GM15510 (cell line): Measurements from ENCODE around the gene ALKBH3.

Experiments used
- POLR2A ChIP-seq: IDR thresholded peaks from 3 replicates; pipeline ENCODE4 v1.6.1; 2011; ENCODE audit warnings: borderline replicate concordance; ENCODE audit not compliant: insufficient read length; ENCODE audit errors: extremely low read depth

The ALKBH3 gene

GRCh38 chr11:43907028-43907975 lies 26.7 kb downstream of the ALKBH3 start:
- no peak for TF ChIP-seq POLR2A

DNA sequence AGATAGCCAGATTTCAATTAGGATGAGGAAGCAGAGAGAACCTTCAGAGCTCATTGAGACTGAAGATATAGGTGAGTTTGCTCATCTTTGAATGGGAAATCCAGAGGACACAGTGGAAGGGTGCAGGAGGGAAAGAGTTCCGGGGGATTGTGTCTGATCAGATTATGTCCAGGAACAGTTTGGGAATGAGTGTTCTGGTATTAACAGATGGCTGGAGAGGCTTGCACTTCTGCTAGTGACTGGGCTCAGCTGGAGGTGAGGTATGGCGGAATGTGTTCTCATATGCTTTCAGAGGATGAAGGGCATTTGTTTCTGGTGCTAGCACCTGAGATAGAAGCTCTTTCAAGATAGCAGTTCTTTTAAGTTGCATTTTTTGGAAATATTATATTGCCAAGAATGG lies 27.6 kb downstream of the ALKBH3 start:
- no peak for TF ChIP-seq POLR2A

DNA sequence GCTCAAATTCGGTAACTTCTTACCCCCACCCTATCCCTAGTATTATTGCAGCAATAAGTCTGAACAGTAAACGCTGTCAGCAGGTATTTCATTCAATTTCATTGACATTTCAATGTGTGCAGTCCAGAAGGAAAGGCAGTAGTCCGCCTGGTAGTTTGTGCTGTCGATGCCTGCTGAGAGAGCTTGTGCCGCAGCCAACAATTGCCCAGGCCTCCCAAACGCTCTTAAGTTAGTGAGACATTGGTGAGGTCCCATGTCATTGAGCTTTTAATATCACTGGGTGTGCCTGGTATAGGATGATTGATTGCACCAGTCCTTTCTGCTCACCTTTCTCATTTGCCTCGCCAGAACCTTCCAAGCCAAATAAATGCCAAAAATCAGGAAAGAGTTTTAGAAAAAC lies 28.1 kb downstream of the ALKBH3 start:
- no peak for TF ChIP-seq POLR2A

GRCh38 chr11:43913829-43914380 lies 33.3 kb downstream of the ALKBH3 start:
- no peak for TF ChIP-seq POLR2A

- no peak for TF ChIP-seq POLR2A
Measured at GRCh38 chr11:43914466-43914865, 33.8 kb downstream of the ALKBH3 start.

- TF ChIP-seq POLR2A: no peak
Measured at GRCh38 chr11:43916621-43917020, 36.0 kb downstream of the ALKBH3 start.

DNA sequence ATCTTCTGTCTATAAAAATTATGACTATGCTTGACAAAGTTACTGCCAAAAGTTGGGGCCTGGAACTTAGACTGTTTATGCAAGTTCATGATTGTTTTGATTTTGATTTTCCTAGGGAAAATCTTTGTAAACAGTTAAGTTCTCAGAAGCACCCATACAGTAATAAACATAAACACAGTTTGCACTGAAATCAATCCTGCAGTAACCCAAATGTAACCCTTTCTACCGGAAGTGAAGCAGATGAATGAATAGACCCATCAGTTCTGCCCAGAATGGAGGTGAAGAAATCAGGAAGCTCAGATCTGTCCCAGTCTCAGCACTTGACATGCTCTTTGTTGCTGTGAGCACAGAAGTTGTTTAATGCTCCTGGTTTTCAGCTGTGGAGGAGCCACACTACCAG lies 37.2 kb downstream of the ALKBH3 start:
- TF ChIP-seq POLR2A: no peak

DNA sequence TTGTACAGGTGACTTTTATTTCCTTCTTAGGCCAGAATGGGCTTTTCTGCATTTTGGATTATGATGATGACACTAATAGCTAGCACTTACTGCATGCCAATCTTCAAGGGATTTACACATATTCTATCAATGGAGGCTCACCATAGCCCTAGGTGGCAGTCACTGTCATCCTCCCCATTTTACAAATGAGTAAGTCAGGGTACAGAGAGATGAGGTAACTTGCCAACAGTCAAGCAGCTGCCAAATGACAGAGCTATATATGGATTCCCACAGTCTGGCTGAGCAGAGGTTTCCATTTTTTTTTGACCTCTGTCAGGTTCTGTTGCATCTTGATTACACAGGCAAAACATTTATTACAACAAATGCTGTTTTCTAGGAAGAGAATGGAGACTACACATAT lies 38.0 kb downstream of the ALKBH3 start:
- no peak for TF ChIP-seq POLR2A

- TF ChIP-seq POLR2A: no peak
Measured at GRCh38 chr11:43919852-43920597, 39.4 kb downstream of the ALKBH3 start.

DNA sequence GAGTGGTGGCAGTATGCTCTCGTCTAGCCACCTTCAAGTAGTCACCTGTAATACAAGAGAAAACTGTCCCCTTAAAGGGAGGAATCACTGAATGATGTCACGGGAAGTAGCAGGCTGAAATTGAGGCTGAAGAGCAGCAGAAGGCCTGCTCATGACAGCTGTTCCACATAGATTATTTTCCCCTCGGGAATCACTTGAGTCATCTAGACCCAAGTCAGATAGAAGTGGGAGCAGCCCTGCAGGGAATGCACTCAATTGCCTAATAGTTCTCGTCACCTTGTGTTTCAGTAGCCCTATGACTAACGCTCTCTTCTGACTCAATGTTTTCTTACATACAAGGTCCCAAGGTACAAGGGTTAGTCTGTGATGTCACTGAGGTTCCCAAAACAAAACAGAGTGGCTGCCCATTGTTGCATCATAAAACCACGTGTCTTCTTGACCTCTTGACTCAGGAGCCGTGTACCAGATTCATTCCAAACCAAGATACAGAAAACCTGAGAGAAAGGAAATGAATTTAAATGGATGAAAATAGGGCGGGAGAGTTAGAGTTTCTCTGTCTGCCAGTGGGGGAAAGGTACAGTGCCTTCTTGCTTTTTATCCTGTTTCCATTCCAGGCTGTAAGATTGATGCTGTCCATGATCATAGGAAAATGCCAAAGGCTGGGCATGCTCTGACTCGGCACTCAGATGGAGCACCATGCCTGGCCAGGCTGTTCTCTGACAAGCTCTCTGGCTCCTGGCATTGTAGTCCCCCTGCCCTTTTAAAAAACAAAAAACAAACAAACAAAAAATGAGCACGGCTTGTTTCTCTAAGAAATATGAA lies 40.2 kb downstream of the ALKBH3 start:
- no peak for TF ChIP-seq POLR2A

DNA sequence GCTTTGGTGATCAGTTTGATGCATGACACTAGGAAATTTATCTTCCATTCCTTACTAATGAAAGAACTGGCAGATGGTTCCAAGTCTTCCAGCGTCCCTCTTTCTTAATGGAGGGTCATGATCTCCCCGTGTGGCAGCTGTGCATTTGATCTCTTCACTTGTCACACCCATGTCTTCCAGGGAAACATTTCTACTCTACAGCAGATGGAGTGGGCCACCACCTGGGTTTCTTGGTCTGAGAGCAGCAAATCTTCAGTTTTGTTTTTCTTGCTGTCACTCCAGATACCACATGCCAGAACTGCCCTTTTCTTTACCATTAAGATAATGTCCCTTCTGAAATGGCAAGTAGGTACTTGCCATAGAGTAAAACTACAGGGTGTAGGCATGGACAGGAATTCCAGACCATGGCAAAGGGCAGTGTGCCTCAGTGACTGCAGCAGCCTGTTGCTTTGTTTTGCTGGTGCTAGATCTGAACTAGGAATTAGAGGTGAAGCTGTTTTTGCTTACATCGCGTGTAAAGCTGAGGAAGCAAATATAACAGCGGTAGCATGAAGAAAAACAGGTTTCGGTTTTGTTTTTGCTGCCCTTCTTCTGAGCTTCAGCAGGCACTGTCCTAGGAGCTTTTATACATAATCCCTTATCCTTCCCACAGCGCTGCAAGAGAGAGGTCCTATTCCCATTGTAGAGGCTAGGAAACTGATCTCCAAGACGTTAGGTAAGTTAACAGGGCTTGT lies 41.1 kb downstream of the ALKBH3 start:
- no peak for TF ChIP-seq POLR2A

DNA sequence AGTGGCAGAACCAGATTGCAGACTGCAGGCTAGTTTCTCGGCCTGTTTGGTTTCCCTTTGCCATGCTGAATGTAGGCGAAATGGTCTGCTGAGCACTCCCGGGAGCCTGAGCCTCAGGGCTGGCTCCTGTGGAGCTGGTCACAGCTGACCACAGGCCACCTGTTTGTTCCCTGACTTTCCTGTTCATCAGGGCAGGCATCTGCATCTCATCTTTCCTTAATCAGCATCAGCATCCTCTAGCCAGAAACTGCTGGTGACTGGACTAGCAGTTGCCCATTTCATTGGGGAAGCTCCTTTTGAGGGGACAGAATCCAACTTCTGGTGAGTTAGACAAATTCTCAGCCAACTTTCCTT lies 41.6 kb downstream of the ALKBH3 start:
- no peak for TF ChIP-seq POLR2A

- TF ChIP-seq POLR2A: no peak
Measured at GRCh38 chr11:43922744-43923405, 42.2 kb downstream of the ALKBH3 start.
